Chondrocyte (in vitro differentiated cells): ENCODE results near the gene PRUNE2. TPM values are rescaled to one million over a fixed set of nuclear protein-coding genes. Genes with fewer than 3 reads are reported as not detected.

Experiments used
- DNase-seq: peaks from one replicate; pipeline ENCODE4 v3.0.0; 2021; ENCODE audit warnings: mixed read lengths, low spot score
- H3K27ac Mint-ChIP-seq: one replicate; pipeline ENCODE4 v1.8.0; 2021; ENCODE audit warnings: mild to moderate bottlenecking, moderate library complexity, mixed read lengths; ENCODE audit not compliant: unreplicated experiment
- H3K27me3 Mint-ChIP-seq: 2 replicates; pipeline ENCODE4 v1.8.0; 2021; ENCODE audit warnings: low read depth, mixed read lengths
- H3K36me3 Mint-ChIP-seq: 2 replicates; pipeline ENCODE4 v1.8.0; 2021; ENCODE audit warnings: low read depth, mixed read lengths
- H3K4me1 Mint-ChIP-seq: 2 replicates; pipeline ENCODE4 v1.8.0; 2021; ENCODE audit warnings: low read depth, mild to moderate bottlenecking, mixed read lengths
- H3K4me3 Mint-ChIP-seq: one replicate; pipeline ENCODE4 v1.8.0; 2021; ENCODE audit warnings: mild to moderate bottlenecking, moderate library complexity, mixed read lengths; ENCODE audit not compliant: unreplicated experiment
- H3K9me3 Mint-ChIP-seq: 2 replicates; pipeline ENCODE4 v1.8.0; 2021; ENCODE audit warnings: low read depth, mixed read lengths
- total RNA-seq: library from RNA; stranded (reverse); gene quantifications from 3 replicates; pipeline ENCODE4 v1.2.1, GENCODE V29; 2021
- TF ChIP-seq, protein P1 (sequence below): fragments of 200-600 bp; sonication (generic); IDR thresholded peaks from 2 replicates; pipeline ENCODE4 v1.5.0; 2021; ENCODE audit warnings: antibody characterized with exemption, mild to moderate bottlenecking, moderate library complexity

PRUNE2 gene
- total RNA-seq, 1 donor from 2014 or later, result 10.5 TPM

- Mint-ChIP-seq H3K9me3 (no peaks in the 10 kb centered on the region), H3K4me1 (peaks cover 18% of the 10 kb centered on the region), H3K4me3 (no peak overlapping the region), H3K27ac (no peak overlapping the region), H3K27me3 (no peaks in the 10 kb centered on the region), H3K36me3 (peaks cover 3% of the 10 kb centered on the region)
- no peak for DNase-seq
- TF ChIP-seq, protein P1, sequence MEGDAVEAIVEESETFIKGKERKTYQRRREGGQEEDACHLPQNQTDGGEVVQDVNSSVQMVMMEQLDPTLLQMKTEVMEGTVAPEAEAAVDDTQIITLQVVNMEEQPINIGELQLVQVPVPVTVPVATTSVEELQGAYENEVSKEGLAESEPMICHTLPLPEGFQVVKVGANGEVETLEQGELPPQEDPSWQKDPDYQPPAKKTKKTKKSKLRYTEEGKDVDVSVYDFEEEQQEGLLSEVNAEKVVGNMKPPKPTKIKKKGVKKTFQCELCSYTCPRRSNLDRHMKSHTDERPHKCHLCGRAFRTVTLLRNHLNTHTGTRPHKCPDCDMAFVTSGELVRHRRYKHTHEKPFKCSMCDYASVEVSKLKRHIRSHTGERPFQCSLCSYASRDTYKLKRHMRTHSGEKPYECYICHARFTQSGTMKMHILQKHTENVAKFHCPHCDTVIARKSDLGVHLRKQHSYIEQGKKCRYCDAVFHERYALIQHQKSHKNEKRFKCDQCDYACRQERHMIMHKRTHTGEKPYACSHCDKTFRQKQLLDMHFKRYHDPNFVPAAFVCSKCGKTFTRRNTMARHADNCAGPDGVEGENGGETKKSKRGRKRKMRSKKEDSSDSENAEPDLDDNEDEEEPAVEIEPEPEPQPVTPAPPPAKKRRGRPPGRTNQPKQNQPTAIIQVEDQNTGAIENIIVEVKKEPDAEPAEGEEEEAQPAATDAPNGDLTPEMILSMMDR, result no peak
Observed at GRCh38 chr9:76626141-76626540, 279.8 kb downstream of the PRUNE2 start.

- no peak overlapping the region for H3K4me3 Mint-ChIP-seq
Observed at GRCh38 chr9:76624391-76625048, 281.4 kb downstream of the PRUNE2 start.

GRCh38 chr9:76620996-76621395 is 284.9 kb downstream of the PRUNE2 start:
- H3K4me3 Mint-ChIP-seq, result no peak overlapping the region
- H3K9me3 Mint-ChIP-seq, result no peaks in the 10 kb centered on the region

More at GRCh38 chr9:76624391-76625048, 281.4 kb downstream of the PRUNE2 start:
- no peaks in the 10 kb centered on the region for H3K9me3 Mint-ChIP-seq
- TF ChIP-seq, protein P1, result no peak
- no peak overlapping the region for H3K27ac Mint-ChIP-seq
- no peaks in the 10 kb centered on the region for H3K27me3 Mint-ChIP-seq
- H3K4me1 Mint-ChIP-seq, result peaks cover 34% of the 10 kb centered on the region
- no peak for DNase-seq
- H3K36me3 Mint-ChIP-seq, result peaks cover 3% of the 10 kb centered on the region

DNA sequence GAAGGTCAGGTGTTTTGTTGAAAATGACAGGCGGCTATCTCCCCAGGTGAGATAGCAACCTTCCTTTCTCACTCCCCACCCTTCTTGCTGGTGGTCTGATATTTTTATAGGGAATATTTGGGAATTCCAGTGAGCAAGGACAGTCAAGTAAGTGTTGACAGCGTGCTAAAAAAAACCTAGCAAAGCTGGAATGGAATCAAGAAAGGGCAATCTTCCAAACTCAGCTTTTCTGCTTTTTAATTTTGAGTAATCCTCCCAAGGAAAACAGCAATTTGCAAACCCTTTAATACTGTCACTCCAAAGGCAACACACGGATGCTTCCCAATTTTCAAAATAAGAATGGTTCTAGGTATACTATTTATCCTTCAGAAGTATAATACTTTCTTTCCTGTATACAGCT is 285.3 kb downstream of the PRUNE2 start:
- no peaks in the 10 kb centered on the region for H3K9me3 Mint-ChIP-seq
- H3K27me3 Mint-ChIP-seq, result no peaks in the 10 kb centered on the region
- peak overlapping the region; percentile 32 for H3K27ac Mint-ChIP-seq
- TF ChIP-seq, protein P1, result no peak
- H3K4me3 Mint-ChIP-seq, result no peak overlapping the region
- no peak for DNase-seq
- H3K4me1 Mint-ChIP-seq, result peaks cover 48% of the 10 kb centered on the region
- H3K36me3 Mint-ChIP-seq, result peaks cover 1% of the 10 kb centered on the region

More at GRCh38 chr9:76620996-76621395, 284.9 kb downstream of the PRUNE2 start:
- Mint-ChIP-seq H3K27me3 (no peaks in the 10 kb centered on the region), H3K27ac (peak overlapping the region; percentile 17), H3K36me3 (peaks cover 1% of the 10 kb centered on the region), H3K4me1 (peaks cover 48% of the 10 kb centered on the region)
- DNase-seq, result no peak
- TF ChIP-seq, protein P1, result no peak

DNA sequence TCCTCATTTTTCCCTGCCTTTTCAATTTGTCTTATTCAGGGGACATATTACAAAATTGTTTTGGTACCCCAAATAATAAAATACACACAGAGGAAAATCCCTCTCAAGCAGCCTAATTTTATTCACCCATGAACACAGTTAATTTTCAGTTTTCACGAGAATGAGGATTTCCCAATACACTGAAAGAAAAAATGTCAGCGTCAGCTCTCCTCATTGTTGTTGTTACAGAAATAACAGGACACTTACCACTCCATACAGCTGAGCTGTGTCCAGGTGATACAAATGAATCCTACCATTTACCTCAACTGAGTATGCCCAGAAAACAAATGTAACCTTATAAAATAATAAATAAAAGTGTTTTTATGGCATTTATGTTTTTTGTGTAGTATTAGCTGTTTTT is 286.3 kb downstream of the PRUNE2 start:
- H3K27ac Mint-ChIP-seq, result peak overlapping the region; percentile 87
- no peaks in the 10 kb centered on the region for H3K27me3 Mint-ChIP-seq
- peaks cover 1% of the 10 kb centered on the region for H3K36me3 Mint-ChIP-seq
- peaks cover 48% of the 10 kb centered on the region for H3K4me1 Mint-ChIP-seq
- TF ChIP-seq, protein P1, result no peak
- H3K9me3 Mint-ChIP-seq, result no peaks in the 10 kb centered on the region
- DNase-seq, result no peak
- H3K4me3 Mint-ChIP-seq, result no peak overlapping the region
